Endothelial cell (in vitro differentiated cells): ENCODE measurements around the gene LTF. TPM values are rescaled to one million over a fixed set of nuclear protein-coding genes. Genes with fewer than 3 reads are reported as not detected.

Experiments
- DNase-seq: peaks from one replicate; pipeline ENCODE4 v3.0.0; 2021; ENCODE audit warnings: low spot score
- H3K27ac Mint-ChIP-seq: one replicate; pipeline ENCODE4 v1.8.0; 2021; ENCODE audit warnings: mixed read lengths, inconsistent platforms; ENCODE audit not compliant: unreplicated experiment
- H3K27me3 Mint-ChIP-seq: one replicate; pipeline ENCODE4 v1.8.0; 2021; ENCODE audit warnings: mild to moderate bottlenecking, moderate library complexity, mixed read lengths, inconsistent platforms; ENCODE audit not compliant: unreplicated experiment
- H3K36me3 Mint-ChIP-seq: one replicate; pipeline ENCODE4 v1.8.0; 2021; ENCODE audit warnings: mild to moderate bottlenecking, low read depth, mixed read lengths, inconsistent platforms; ENCODE audit not compliant: unreplicated experiment
- H3K4me1 Mint-ChIP-seq: one replicate; pipeline ENCODE4 v1.8.0; 2021; ENCODE audit warnings: mild to moderate bottlenecking, mixed read lengths, inconsistent platforms; ENCODE audit not compliant: unreplicated experiment
- H3K4me3 Mint-ChIP-seq: one replicate; pipeline ENCODE4 v1.8.0; 2021; ENCODE audit warnings: mild to moderate bottlenecking, mixed read lengths, inconsistent platforms; ENCODE audit not compliant: unreplicated experiment
- H3K9me3 Mint-ChIP-seq: one replicate; pipeline ENCODE4 v1.8.0; 2021; ENCODE audit warnings: mixed read lengths, inconsistent platforms; ENCODE audit not compliant: unreplicated experiment
- CTCF ChIP-seq: fragments of 200-600 bp; sonication (generic); IDR thresholded peaks from one replicate; pipeline ENCODE4 v1.5.0; 2021; ENCODE audit warnings: antibody characterized with exemption; ENCODE audit not compliant: unreplicated experiment
- long read RNA-seq: library from polyadenylated mRNA; unstranded; transcript quantifications from one replicate; pipeline ENCODE4 v2.0.0, GENCODE V29; 2020; ENCODE audit not compliant: unreplicated experiment
- total RNA-seq: library from RNA; stranded (reverse); fragmentation: NEBNext Ultra II Directional; extraction: Animal tissue kit (Norgen Biotek cat#: 25700); gene quantifications from one replicate; pipeline ENCODE4 v1.2.1, GENCODE V29; 2021; ENCODE audit not compliant: unreplicated experiment

Gene LTF
- not detected for total RNA-seq
- long read RNA-seq: 0 reads

GRCh38 chr3:46464326-46465195 lies at the start of gene LTF:
TSS of gene LTF (minus strand) at chr3:46464905. CDS start at chr3:46464867, 38 bp downstream.
- Mint-ChIP-seq H3K9me3 (no peaks in the 10 kb centered on the region), H3K36me3 (no peaks in the 10 kb centered on the region), H3K4me3 (no peak within 1 kb of the TSS), H3K27me3 (peaks cover 15% of the 10 kb centered on the region), H3K4me1 (no peaks in the 10 kb centered on the region), H3K27ac (no peak within 1 kb of the TSS)
- TF ChIP-seq CTCF: no peak
- no peak for DNase-seq

- no peaks in the 10 kb centered on the region for H3K4me1 Mint-ChIP-seq
- no peaks in the 10 kb centered on the region for H3K9me3 Mint-ChIP-seq
- no peak for DNase-seq
- H3K4me3 Mint-ChIP-seq: no peak overlapping the region
- no peaks in the 10 kb centered on the region for H3K27me3 Mint-ChIP-seq
- H3K27ac Mint-ChIP-seq: no peak overlapping the region
- no peak for TF ChIP-seq CTCF
- H3K36me3 Mint-ChIP-seq: no peaks in the 10 kb centered on the region
Measured at GRCh38 chr3:46512191-46512749, 47.6 kb upstream of the LTF start.

GRCh38 chr3:46509661-46510187 lies 45.0 kb upstream of the LTF start:
- H3K36me3 Mint-ChIP-seq: no peaks in the 10 kb centered on the region

GRCh38 chr3:46508850-46509591 lies 44.3 kb upstream of the LTF start:
- Mint-ChIP-seq H3K27ac (no peak overlapping the region), H3K36me3 (no peaks in the 10 kb centered on the region), H3K4me1 (no peaks in the 10 kb centered on the region), H3K27me3 (no peaks in the 10 kb centered on the region), H3K4me3 (no peak overlapping the region), H3K9me3 (no peaks in the 10 kb centered on the region)
- no peak for DNase-seq
- no peak for TF ChIP-seq CTCF

More at GRCh38 chr3:46509661-46510187, 45.0 kb upstream of the LTF start:
- Mint-ChIP-seq H3K4me1 (no peaks in the 10 kb centered on the region), H3K27ac (no peak overlapping the region), H3K4me3 (no peak overlapping the region), H3K27me3 (no peaks in the 10 kb centered on the region), H3K9me3 (no peaks in the 10 kb centered on the region)
- no peak for TF ChIP-seq CTCF
- no peak for DNase-seq
